Endometrial microvascular endothelial cells (primary cell): ENCODE results near the gene COPS7B. TPM values are rescaled to one million over a fixed set of nuclear protein-coding genes. Genes with fewer than 3 reads are reported as not detected.

Experiments
- in situ Hi-C: cut with HindIII; loops from 2 replicates; pipeline ENCODE4 v1.10.0; 2017; ENCODE audit warnings: low sequenced_read_pairs, low pct_unique_long_range_greater_than_20kb; ENCODE audit errors: inconsistent ontology term
- total RNA-seq: library from RNA; depleted of rRNA; stranded (reverse); fragments of >200 nt; gene quantifications from one replicate; pipeline ENCODE4 v1.2.3, GENCODE V29; 2015; ENCODE audit errors: inconsistent ontology term

COPS7B gene
- total RNA-seq, 1 donor from 2014 or later, result 32.8 TPM

DNA sequence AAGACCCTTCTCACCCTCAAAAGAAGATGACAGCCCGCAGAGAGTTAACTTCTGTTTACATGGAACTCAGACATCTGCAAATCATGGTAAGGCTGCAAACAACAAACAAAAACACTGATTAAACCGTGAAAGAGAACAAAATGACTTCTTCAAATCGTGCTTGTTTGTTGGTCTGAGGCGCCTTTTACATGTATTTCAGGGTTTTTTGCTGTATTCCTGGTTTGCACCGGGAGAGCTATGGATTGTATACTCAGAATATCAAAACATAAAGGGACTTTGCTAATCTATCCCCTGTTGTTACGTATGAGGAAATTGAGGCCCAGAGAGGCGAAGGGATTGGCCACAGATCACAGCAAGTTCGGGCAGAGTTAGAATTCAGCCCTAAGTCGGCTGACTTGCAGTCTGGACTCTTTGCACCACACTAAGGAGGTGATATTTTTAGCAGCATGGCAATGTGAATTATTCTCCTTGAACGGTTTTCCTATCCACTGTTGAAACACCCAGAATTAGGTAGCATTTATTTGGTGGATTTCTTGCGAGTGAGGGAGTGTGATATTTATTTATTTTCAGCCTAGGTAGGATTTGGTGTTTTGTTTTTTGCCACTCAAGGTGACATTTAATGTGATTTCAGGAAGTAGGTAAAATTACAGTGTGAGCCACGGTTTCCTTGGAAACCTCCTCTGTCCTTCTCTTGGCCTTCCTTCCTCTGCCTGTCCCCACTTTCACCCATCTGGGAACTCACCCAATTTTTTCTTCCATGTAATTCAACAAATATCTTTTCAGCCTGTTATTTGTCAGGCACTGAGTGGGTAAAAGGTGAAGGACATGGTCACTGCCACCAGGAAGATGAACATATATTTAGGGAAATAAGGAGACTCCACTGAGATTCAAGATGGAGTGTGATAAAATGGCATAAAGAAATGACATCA, 4.2 kb upstream of the COPS7B start:
- in situ Hi-C loops, result no loop called here

DNA sequence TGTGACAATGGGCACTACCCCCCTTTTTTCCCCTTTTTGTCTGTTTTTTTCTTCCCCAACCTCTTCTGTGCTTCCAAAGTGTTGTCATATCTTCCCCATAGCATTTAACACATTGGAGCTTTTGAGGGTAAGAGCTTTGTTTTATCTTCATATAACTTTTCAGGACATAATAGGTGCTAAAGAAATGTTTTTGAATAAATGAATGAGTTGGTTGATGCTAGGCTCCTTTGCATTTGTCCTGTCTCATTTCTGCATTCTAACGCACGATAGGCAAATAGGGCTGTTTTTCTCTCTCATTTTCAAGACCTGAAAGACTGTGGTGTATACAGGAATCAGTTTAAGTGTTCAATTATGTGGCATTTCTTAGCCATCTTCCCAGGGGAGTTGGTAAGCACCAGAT, 832 bp upstream of the COPS7B start:
- in situ Hi-C loops, result no loop called here

GRCh38 chr2:231785822-231786176, 446 bp upstream of the COPS7B start:
- in situ Hi-C loops, result no loop called here

DNA sequence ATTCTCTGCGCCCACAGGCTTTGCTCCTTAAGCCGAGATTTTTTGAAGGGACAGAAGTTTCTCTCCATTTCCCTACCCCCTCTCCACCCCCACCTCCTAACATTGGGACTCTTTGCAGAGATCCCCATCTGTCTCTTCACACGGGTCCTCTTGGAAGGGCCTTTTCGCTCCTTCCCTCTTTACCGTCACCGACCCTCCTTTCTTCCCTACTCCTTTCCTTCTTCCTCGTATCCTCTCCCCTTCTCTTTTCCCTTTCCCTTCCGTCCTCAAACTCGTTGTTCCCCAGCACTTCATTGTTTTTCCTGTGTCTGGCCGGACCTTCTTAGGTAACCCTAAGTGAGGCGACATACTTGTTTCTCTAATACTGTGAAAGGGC, 660 bp downstream of the COPS7B start:
- in situ Hi-C loops, result no loop called here

- in situ Hi-C loops, result no loop called here
Measured at GRCh38 chr2:231791107-231791506, 4.9 kb downstream of the COPS7B start.

GRCh38 chr2:231794383-231794782, 8.1 kb downstream of the COPS7B start:
- in situ Hi-C loops, result no loop called here

DNA sequence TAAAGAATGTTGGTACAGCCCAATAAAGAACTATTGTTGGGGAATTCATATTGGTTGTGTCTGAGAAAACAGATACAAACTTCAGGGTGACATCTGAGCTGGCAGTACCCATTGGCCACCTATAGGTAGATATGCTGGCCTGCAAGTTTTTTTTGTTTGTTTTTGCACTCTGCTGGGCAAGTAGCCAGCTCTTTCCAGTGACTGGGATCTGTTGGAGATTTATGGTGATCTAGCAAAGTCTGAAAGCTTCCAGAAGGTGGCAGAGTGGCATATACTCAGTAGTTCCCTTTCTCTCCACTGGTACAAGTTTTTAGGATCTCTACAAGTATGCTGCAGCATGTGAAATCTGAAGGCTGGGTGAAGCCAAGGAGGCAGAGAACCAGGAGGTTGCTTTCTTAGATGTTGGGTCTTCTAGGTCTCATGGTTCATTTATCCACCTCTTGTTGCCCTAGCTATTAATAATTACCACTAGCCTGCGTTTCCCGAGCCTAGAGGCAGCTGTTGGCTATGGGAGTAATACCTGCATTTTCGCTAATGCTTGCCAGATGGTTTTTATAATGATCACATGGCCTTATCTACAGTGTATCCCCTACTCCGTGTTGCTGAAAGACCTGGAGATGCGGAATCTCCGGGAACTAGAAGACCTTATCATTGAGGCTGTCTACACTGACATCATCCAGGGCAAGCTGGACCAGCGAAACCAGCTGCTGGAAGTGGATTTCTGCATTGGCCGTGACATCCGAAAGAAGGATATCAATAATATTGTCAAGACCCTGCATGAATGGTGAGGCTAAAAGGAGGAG, 9.5 kb downstream of the COPS7B start:
- in situ Hi-C loops, result no loop called here

GRCh38 chr2:231800493-231801091, 14.3 kb downstream of the COPS7B start:
- in situ Hi-C loops, result no loop called here

DNA sequence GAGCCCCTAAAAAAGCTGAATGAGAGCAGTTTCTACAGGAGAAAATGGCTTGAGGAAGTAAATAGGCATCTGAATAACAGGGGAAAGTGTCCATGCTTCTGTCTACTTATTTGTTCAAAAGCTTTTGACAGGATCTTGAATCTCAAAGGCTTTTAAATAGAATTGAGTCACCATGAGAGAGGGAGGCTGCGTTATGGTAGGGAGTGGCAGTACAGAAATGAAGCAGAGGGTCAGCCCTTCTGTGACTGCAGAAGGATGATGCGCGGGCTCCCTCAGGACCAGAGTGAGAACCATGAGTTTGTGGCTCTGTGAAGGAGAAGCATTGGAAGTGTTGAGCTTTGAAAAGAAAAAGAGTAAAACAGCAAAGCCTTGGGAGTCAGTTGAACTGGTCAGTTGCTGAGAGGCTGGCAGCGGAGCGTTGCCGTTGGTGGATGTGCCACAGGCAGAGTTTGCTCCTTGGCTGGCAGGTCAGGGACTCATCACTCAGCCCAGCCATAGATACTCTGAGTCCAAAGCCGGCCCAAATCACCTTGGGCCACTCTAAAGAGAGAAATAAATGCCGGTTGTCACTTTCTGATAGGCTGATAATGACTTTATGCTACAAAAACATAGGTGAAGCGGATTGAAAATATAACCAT, 17.4 kb downstream of the COPS7B start:
- in situ Hi-C loops, result no loop called here

GRCh38 chr2:231807020-231807419, 20.8 kb downstream of the COPS7B start:
- in situ Hi-C loops, result no loop called here

DNA sequence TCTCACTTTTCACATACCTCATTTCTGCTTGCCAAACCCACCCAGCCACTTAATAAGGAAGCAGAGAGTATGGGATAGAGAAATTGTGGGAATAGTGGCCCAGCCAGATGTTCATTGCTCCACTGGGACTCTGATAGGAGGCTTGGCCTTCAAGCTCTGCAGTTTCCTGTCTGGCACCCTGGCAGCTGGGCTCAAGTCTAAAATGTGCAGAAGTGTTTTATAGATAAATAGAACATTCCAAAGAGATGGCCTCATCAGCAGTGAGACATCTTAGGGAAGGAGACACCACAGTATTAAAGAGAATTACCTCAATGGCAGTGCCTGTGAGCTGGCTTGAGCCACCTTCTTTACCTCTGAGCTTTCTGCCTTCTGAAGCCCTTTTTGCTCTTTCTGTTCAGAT, 24.7 kb downstream of the COPS7B start:
- in situ Hi-C loops, result no loop called here

DNA sequence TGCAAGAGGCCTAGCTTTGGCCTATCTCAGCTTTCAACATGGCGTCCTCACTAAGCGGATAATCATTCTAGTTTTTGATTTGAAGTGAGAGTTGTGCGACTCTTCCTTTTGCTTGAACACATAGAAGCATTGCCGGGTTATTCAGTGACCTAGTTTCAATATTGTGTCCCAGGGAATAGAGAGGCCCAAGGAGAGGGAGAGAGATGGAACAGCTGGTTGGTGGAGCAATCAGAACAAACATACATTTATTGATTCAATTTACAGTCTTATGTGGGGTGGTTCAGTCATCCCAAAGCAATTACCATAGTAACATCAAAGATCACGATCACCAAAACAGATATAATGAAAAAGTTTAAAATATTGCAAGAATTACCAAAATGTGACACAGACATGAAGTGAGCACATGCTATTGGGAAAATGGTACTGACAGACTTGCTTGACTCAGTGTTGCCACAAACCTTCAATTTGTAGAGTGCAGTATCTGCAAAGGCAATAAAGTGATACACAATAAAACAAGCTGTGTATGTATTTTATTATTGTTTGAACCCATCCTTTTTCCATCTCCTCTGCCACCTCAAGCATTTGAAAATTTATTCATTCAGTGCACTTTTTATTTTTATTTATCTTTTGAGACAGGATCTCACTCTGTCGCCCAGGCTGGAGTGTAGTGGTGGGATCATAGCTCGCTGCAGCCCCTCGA, 30.2 kb downstream of the COPS7B start:
- in situ Hi-C loops, result no loop called here

DNA sequence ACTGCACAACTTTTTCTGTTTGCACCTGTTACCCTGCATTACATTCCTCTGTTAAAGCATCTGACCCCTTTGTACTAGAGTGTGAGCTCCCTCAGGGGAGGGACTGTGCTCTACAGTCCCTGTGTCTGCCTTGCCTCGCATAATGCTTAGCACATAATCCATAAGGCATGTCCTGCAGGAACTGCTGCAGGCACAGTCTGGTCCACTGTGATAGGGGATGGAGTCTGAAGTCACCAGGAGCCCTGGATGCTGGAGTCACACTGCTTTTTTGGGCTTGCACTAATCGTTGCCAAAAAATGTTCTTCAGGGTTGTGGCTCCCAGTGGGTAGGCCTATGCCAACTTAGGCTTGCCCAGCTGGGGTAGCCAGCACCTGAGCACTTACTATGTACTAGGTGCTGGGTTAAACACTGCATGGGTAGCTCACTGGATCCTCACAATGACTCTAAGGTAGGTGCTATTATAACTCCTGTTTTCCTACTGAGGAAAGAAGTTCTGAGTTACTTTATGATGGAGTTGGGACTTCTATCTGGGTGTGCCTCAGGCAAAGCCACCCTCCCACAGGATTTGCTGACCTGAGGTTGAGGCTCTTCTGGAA, 33.3 kb downstream of the COPS7B start:
- in situ Hi-C loops, result no loop called here

- in situ Hi-C loops, result no loop called here
Measured at GRCh38 chr2:231820786-231821303, 34.6 kb downstream of the COPS7B start.

GRCh38 chr2:231821908-231822307, 35.7 kb downstream of the COPS7B start:
- in situ Hi-C loops, result no loop called here

DNA sequence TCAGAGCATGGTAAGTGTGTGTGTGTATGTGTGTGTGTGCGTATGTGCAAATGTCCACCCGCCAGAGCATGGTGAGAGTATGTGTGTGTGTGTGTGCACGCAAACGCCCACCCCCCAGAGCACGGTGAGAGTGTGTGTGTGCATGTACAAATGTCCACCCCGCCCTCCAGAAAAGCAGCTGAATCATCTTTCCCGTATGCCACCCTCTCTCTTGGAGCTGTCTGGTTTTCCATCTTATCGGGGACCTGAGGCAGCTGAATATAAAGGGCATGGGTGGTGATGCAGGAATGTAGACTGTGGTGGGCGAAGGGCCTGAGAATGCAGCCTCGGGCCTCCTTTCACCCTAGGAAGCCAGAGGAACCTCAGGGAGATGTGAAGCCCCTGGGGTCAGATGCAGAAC, 66.9 kb downstream of the COPS7B start:
- in situ Hi-C loops, result no loop called here

- in situ Hi-C loops, result no loop called here
Measured at GRCh38 chr2:231854616-231855125, 68.4 kb downstream of the COPS7B start.

GRCh38 chr2:231856959-231857358, 70.7 kb downstream of the COPS7B start:
- in situ Hi-C loops, result no loop called here
